Astrocyte (in vitro differentiated cells and primary cell): ENCODE measurements around the gene TMEM175. TPM values are rescaled to one million over a fixed set of nuclear protein-coding genes. Genes with fewer than 3 reads are reported as not detected.
A peak's percentile ranks its signal among the peaks of the same experiment; 100 is the strongest.

ENCODE experiments used
- DNase-seq: peaks from one replicate; pipeline ENCODE4 v3.0.0-alpha.2; 2010; ENCODE audit warnings: low read depth
- FAIRE-seq: peaks from 2 replicates; lab custom pipeline; 2011; peaks lifted over from hg19 to GRCh38; lab: Jason Lieb, UNC
- H2AFZ ChIP-seq: 2 replicates; pipeline ENCODE4 v1.6.0; 2012; ENCODE audit warnings: low read depth, low read length, inconsistent platforms
- H3K27ac ChIP-seq: 2 replicates; pipeline ENCODE4 v1.5.1; 2011; ENCODE audit warnings: low read depth, low read length, inconsistent platforms
- H3K27me3 ChIP-seq: 2 replicates; pipeline ENCODE4 v1.6.0; 2011; ENCODE audit warnings: low read length, inconsistent platforms; ENCODE audit not compliant: insufficient read depth
- H3K36me3 ChIP-seq: 2 replicates; pipeline ENCODE4 v1.5.1; 2011; ENCODE audit warnings: low read length, inconsistent platforms; ENCODE audit not compliant: insufficient read depth
- H3K4me1 ChIP-seq: 2 replicates; pipeline ENCODE4 v1.5.1; 2011; ENCODE audit warnings: low read length, inconsistent platforms; ENCODE audit not compliant: insufficient read depth
- H3K4me2 ChIP-seq: 2 replicates; pipeline ENCODE4 v1.6.0; 2012; ENCODE audit warnings: low read length, inconsistent platforms
- H3K4me3 ChIP-seq: 2 replicates; pipeline ENCODE4 v1.5.1; 2011; ENCODE audit warnings: low read depth, mild to moderate bottlenecking, low read length, inconsistent platforms; ENCODE audit not compliant: insufficient read depth
- H3K79me2 ChIP-seq: 2 replicates; pipeline ENCODE4 v1.6.0; 2012; ENCODE audit warnings: mild to moderate bottlenecking, low read length, inconsistent platforms; ENCODE audit not compliant: insufficient read depth
- H3K9ac ChIP-seq: 2 replicates; pipeline ENCODE4 v1.6.0; 2012; ENCODE audit warnings: mild to moderate bottlenecking, low read length, inconsistent platforms
- H3K9me3 ChIP-seq: 2 replicates; pipeline ENCODE4 v1.5.1; 2012; ENCODE audit warnings: low read depth, mild to moderate bottlenecking, low read length, inconsistent platforms; ENCODE audit not compliant: insufficient read depth
- H4K20me1 ChIP-seq: 2 replicates; pipeline ENCODE4 v1.6.0; 2012; ENCODE audit warnings: low read length, inconsistent platforms; ENCODE audit not compliant: insufficient read depth
- H3K27ac Mint-ChIP-seq: one replicate; pipeline ENCODE4 v1.8.0; 2021; ENCODE audit warnings: mild to moderate bottlenecking, mixed read lengths; ENCODE audit not compliant: unreplicated experiment
- H3K27me3 Mint-ChIP-seq: one replicate; pipeline ENCODE4 v1.8.0; 2021; ENCODE audit warnings: low read depth, mixed read lengths; ENCODE audit not compliant: unreplicated experiment
- H3K36me3 Mint-ChIP-seq: one replicate; pipeline ENCODE4 v1.8.0; 2021; ENCODE audit warnings: low read depth, mixed read lengths; ENCODE audit not compliant: unreplicated experiment
- H3K4me1 Mint-ChIP-seq: one replicate; pipeline ENCODE4 v1.8.0; 2021; ENCODE audit warnings: low read depth, mixed read lengths; ENCODE audit not compliant: unreplicated experiment
- H3K4me3 Mint-ChIP-seq: one replicate; pipeline ENCODE4 v1.8.0; 2021; ENCODE audit warnings: mild to moderate bottlenecking, moderate library complexity, mixed read lengths; ENCODE audit not compliant: unreplicated experiment
- H3K9me3 Mint-ChIP-seq: one replicate; pipeline ENCODE4 v1.8.0; 2021; ENCODE audit warnings: mild to moderate bottlenecking, mixed read lengths; ENCODE audit not compliant: unreplicated experiment
- EZH2 ChIP-seq: IDR thresholded peaks from 2 replicates; pipeline ENCODE4 v1.6.1; 2012; ENCODE audit warnings: mild to moderate bottlenecking, low read length, inconsistent platforms; ENCODE audit not compliant: insufficient read depth
- total RNA-seq: library from RNA; stranded (reverse); gene quantifications from 2 replicates; pipeline ENCODE4 v1.2.1, GENCODE V29; 2021
- TF ChIP-seq, protein P1 (sequence below): IDR thresholded peaks from 2 replicates; pipeline ENCODE4 v1.5.1; 2011; ENCODE audit warnings: low read depth, mild to moderate bottlenecking, inconsistent platforms, low read length, moderate library complexity; ENCODE audit not compliant: insufficient read depth

TMEM175 gene
- total RNA-seq, 1 donor from 2014 or later: 22.1 TPM

GRCh38 chr4:951594-952468 is 19.6 kb downstream of the TMEM175 start:
- no peak overlapping the region for H3K27ac ChIP-seq
- H3K9me3 ChIP-seq: no peaks in the 10 kb centered on the region
- H4K20me1 ChIP-seq: peaks cover 25% of the 10 kb centered on the region
- no peaks in the 10 kb centered on the region for H3K27me3 ChIP-seq
- H3K27ac Mint-ChIP-seq: no peak overlapping the region
- TF ChIP-seq, protein P1, sequence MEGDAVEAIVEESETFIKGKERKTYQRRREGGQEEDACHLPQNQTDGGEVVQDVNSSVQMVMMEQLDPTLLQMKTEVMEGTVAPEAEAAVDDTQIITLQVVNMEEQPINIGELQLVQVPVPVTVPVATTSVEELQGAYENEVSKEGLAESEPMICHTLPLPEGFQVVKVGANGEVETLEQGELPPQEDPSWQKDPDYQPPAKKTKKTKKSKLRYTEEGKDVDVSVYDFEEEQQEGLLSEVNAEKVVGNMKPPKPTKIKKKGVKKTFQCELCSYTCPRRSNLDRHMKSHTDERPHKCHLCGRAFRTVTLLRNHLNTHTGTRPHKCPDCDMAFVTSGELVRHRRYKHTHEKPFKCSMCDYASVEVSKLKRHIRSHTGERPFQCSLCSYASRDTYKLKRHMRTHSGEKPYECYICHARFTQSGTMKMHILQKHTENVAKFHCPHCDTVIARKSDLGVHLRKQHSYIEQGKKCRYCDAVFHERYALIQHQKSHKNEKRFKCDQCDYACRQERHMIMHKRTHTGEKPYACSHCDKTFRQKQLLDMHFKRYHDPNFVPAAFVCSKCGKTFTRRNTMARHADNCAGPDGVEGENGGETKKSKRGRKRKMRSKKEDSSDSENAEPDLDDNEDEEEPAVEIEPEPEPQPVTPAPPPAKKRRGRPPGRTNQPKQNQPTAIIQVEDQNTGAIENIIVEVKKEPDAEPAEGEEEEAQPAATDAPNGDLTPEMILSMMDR: no peak
- TF ChIP-seq EZH2: no peak
- no peaks in the 10 kb centered on the region for H3K4me1 ChIP-seq
- FAIRE-seq (no peak), DNase-seq (no peak)
- H3K4me3 Mint-ChIP-seq: no peak overlapping the region
- peaks cover 7% of the 10 kb centered on the region for H3K36me3 Mint-ChIP-seq
- H3K27me3 Mint-ChIP-seq: peaks cover 3% of the 10 kb centered on the region
- H3K79me2 ChIP-seq: no peaks in the 10 kb centered on the region
- no peak overlapping the region for H3K4me2 ChIP-seq
- H3K36me3 ChIP-seq: no peaks in the 10 kb centered on the region
- H3K9ac ChIP-seq: no peak overlapping the region
- H3K4me1 Mint-ChIP-seq: no peaks in the 10 kb centered on the region
- no peak overlapping the region for H2AFZ ChIP-seq
- no peak overlapping the region for H3K4me3 ChIP-seq
- no peaks in the 10 kb centered on the region for H3K9me3 Mint-ChIP-seq

- Mint-ChIP-seq H3K27ac (peak overlapping the region; percentile 69), H3K27me3 (peaks cover 3% of the 10 kb centered on the region)
- DNase-seq: no peak
Observed at GRCh38 chr4:952881-953573, 20.8 kb downstream of the TMEM175 start.

More at GRCh38 chr4:952881-953573, 20.8 kb downstream of the TMEM175 start:
- Histone ChIP-seq H2AFZ (no peak overlapping the region), H3K36me3 (no peaks in the 10 kb centered on the region), H3K27ac (no peak overlapping the region), H3K4me1 (no peaks in the 10 kb centered on the region), H4K20me1 (peaks cover 16% of the 10 kb centered on the region), H3K9me3 (no peaks in the 10 kb centered on the region), H3K4me2 (no peak overlapping the region), H3K27me3 (no peaks in the 10 kb centered on the region), H3K4me3 (no peak overlapping the region), H3K9ac (no peak overlapping the region), H3K79me2 (no peaks in the 10 kb centered on the region)
- peaks cover 7% of the 10 kb centered on the region for H3K36me3 Mint-ChIP-seq
- no peak for TF ChIP-seq EZH2
- TF ChIP-seq, protein P1: no peak
- H3K4me3 Mint-ChIP-seq: no peak overlapping the region
- FAIRE-seq: no peak
- no peaks in the 10 kb centered on the region for H3K4me1 Mint-ChIP-seq
- H3K9me3 Mint-ChIP-seq: no peaks in the 10 kb centered on the region
